H1 (cell line): Measurements from ENCODE around the gene MCF2L. TPM values are rescaled to one million over a fixed set of nuclear protein-coding genes. Genes with fewer than 3 reads are reported as not detected.

ENCODE experiments used
- CTCF ChIA-PET: fragments of 300-600 bp; sonication (Branson Sonifier 250); formaldehyde crosslinking; loops from one replicate; lab custom pipeline; 2021; ENCODE audit not compliant: partially characterized antibody; lab: Charles Lee
- POLR2A ChIA-PET: fragments of 300-600 bp; sonication (Branson Sonifier 250); formaldehyde crosslinking; loops from one replicate; lab custom pipeline; 2021; ENCODE audit warnings: inconsistent platforms; ENCODE audit not compliant: partially characterized antibody; lab: Charles Lee
- DNase-seq, 2 experiments: peaks; one replicate each; pipeline versions ENCODE4 v3.0.0 to v3.0.0-alpha.2; 2010 to 2022; ENCODE audit warnings: low spot score in 2 of 2, low read depth in 1 of 2, mixed read lengths in 1 of 2
- FAIRE-seq: peaks from 2 replicates; lab custom pipeline; 2011; peaks lifted over from hg19 to GRCh38; lab: Jason Lieb, UNC
- H2AFZ ChIP-seq: 2 replicates; pipeline ENCODE4 v1.8.1; 2012; ENCODE audit warnings: low read length, inconsistent platforms
- H2AK5ac ChIP-seq: 2 replicates; pipeline ENCODE4 v1.6.1; 2013; ENCODE audit warnings: low read depth, low read length
- H2BK120ac ChIP-seq: replicated peaks from 2 replicates; pipeline ENCODE3; 2013; ENCODE audit warnings: low read depth, low read length, inconsistent platforms
- H2BK12ac ChIP-seq: 2 replicates; pipeline ENCODE4 v1.6.1; 2013; ENCODE audit warnings: low read depth, low read length
- H2BK15ac ChIP-seq: 2 replicates; pipeline ENCODE4 v1.6.1; 2013; ENCODE audit warnings: low read length
- H2BK20ac ChIP-seq: 2 replicates; pipeline ENCODE4 v1.6.1; 2013; ENCODE audit warnings: low read length
- H2BK5ac ChIP-seq: 2 replicates; pipeline ENCODE4 v1.6.1; 2013; ENCODE audit warnings: low read depth, low read length
- H3K14ac ChIP-seq: 2 replicates; pipeline ENCODE4 v1.6.1; 2013; ENCODE audit warnings: inconsistent platforms; ENCODE audit not compliant: insufficient read length
- H3K18ac ChIP-seq: 2 replicates; pipeline ENCODE4 v1.6.1; 2013; ENCODE audit warnings: low read length; ENCODE audit errors: extremely low read depth
- H3K23ac ChIP-seq: 2 replicates; pipeline ENCODE4 v1.6.1; 2013; ENCODE audit warnings: inconsistent platforms; ENCODE audit not compliant: insufficient read length
- H3K23me2 ChIP-seq: 2 replicates; pipeline ENCODE4 v1.6.1; 2013; ENCODE audit warnings: low read depth, low read length
- H3K27ac ChIP-seq: 2 replicates; pipeline ENCODE4 v1.6.1; 2011; ENCODE audit warnings: low read depth, low read length, inconsistent platforms
- H3K27me3 ChIP-seq, 4 experiments: replicated peaks in 1 of 4; 1 replicate in 1 of 4; 2 replicates in 3 of 4; pipeline versions ENCODE4 v1.6.1 to v1.8.1; 2011 to 2013; ENCODE audit warnings: low read length in 3 of 4, mild to moderate bottlenecking in 3 of 4, inconsistent platforms in 2 of 4, mixed read lengths in 2 of 4, moderate library complexity in 1 of 4; ENCODE audit not compliant: control insufficient read depth in 3 of 4, insufficient read depth in 3 of 4; ENCODE audit errors: extremely low read depth in 1 of 4
- H3K36me3 ChIP-seq, 4 experiments: 2 replicates each; pipeline versions ENCODE4 v1.6.1 to v1.8.1; 2011 to 2013; ENCODE audit warnings: mild to moderate bottlenecking in 4 of 4, low read length in 3 of 4, moderate library complexity in 2 of 4, control low read depth in 1 of 4, inconsistent platforms in 1 of 4; ENCODE audit not compliant: insufficient read depth in 4 of 4, control insufficient read depth in 2 of 4
- H3K4ac ChIP-seq: replicated peaks from 2 replicates; pipeline ENCODE3; 2013; ENCODE audit warnings: low read length, low read depth, mixed read lengths, inconsistent platforms; ENCODE audit not compliant: insufficient read length
- H3K4me1 ChIP-seq, 4 experiments: replicated peaks in 1 of 4; 1 replicate in 1 of 4; 2 replicates in 3 of 4; pipeline versions ENCODE4 v1.6.1 to v1.8.1; 2011 to 2013; ENCODE audit warnings: low read length in 3 of 4, inconsistent platforms in 2 of 4, mixed read lengths in 1 of 4; ENCODE audit not compliant: insufficient read depth in 4 of 4, control insufficient read depth in 3 of 4
- H3K4me2 ChIP-seq, 2 experiments: 2 replicates each; pipeline versions ENCODE4 v1.6.1 to v1.8.1; 2011 to 2013; ENCODE audit warnings: low read depth in 2 of 2, low read length in 2 of 2, control low read depth in 1 of 2, inconsistent platforms in 1 of 2, mild to moderate bottlenecking in 1 of 2; ENCODE audit not compliant: insufficient read depth in 1 of 2
- H3K4me3 ChIP-seq, 4 experiments: fragments of 200-600, 300-600 bp in 1 of 4; sonication (generic), shearing (Covaris generic), sonication (Bioruptor Twin) in 1 of 4; 2 replicates each; pipeline versions ENCODE4 v1.5.1 to v1.8.1; 2011 to 2016; ENCODE audit warnings: low read length in 4 of 4, low read depth in 3 of 4, control low read depth in 2 of 4, inconsistent platforms in 2 of 4, mild to moderate bottlenecking in 2 of 4, mixed read lengths in 1 of 4, moderate library complexity in 1 of 4; ENCODE audit not compliant: insufficient read depth in 2 of 4; ENCODE audit errors: extremely low read depth in 1 of 4
- H3K56ac ChIP-seq: replicated peaks from 2 replicates; pipeline ENCODE3; 2013; ENCODE audit warnings: low read depth, mild to moderate bottlenecking, mixed read lengths, low read length, inconsistent platforms; ENCODE audit not compliant: insufficient read length
- H3K79me1 ChIP-seq: 2 replicates; pipeline ENCODE4 v1.6.1; 2013; ENCODE audit warnings: low read depth, low read length, control low read depth
- H3K79me2 ChIP-seq, 2 experiments: 2 replicates each; pipeline versions ENCODE4 v1.6.1 to v1.8.1; 2012 to 2013; ENCODE audit warnings: low read length in 2 of 2, mild to moderate bottlenecking in 2 of 2, inconsistent platforms in 1 of 2; ENCODE audit not compliant: insufficient read depth in 2 of 2, control insufficient read depth in 1 of 2
- H3K9ac ChIP-seq, 4 experiments: replicated peaks in 1 of 4; 1 replicate in 1 of 4; 2 replicates in 3 of 4; pipeline versions ENCODE4 v1.6.1 to v1.8.1; 2011 to 2013; ENCODE audit warnings: low read depth in 3 of 4, low read length in 3 of 4, control low read depth in 2 of 4, mild to moderate bottlenecking in 2 of 4, moderate library complexity in 2 of 4, inconsistent platforms in 1 of 4; ENCODE audit errors: extremely low read depth in 1 of 4
- H3K9me3 ChIP-seq, 2 experiments: 2 replicates each; pipeline versions ENCODE4 v1.6.1 to v1.8.1; 2012 to 2013; ENCODE audit warnings: mild to moderate bottlenecking in 2 of 2, moderate library complexity in 2 of 2, control low read depth in 1 of 2, inconsistent platforms in 1 of 2, low read depth in 1 of 2, low read length in 1 of 2, mixed read lengths in 1 of 2; ENCODE audit not compliant: insufficient read depth in 2 of 2
- H4K20me1 ChIP-seq, 2 experiments: replicated peaks in 1 of 2; 2 replicates each; pipeline versions ENCODE3 to v1.8.1; 2011 to 2013; ENCODE audit warnings: inconsistent platforms in 2 of 2, low read length in 2 of 2, mild to moderate bottlenecking in 1 of 2; ENCODE audit not compliant: insufficient read depth in 2 of 2, control insufficient read depth in 1 of 2
- H4K5ac ChIP-seq: 2 replicates; pipeline ENCODE4 v1.6.1; 2013; ENCODE audit warnings: low read length, low read depth, mixed read lengths, inconsistent platforms; ENCODE audit not compliant: insufficient read length
- H4K8ac ChIP-seq: 2 replicates; pipeline ENCODE4 v1.8.0; 2013; ENCODE audit warnings: mild to moderate bottlenecking, moderate library complexity, low read length, inconsistent platforms; ENCODE audit not compliant: insufficient read depth; ENCODE audit errors: extremely low read depth
- H4K91ac ChIP-seq: replicated peaks from 2 replicates; pipeline ENCODE3; 2013; ENCODE audit warnings: low read length, mixed read lengths, inconsistent platforms; ENCODE audit not compliant: insufficient read length
- CHD1 ChIP-seq: IDR thresholded peaks from 2 replicates; pipeline ENCODE4 v1.6.1; 2012; ENCODE audit warnings: low read depth, low read length, improper control_type of control experiment
- KDM4A ChIP-seq: IDR thresholded peaks from one replicate; pipeline ENCODE4 v1.7.1; 2012; ENCODE audit warnings: low read depth, mild to moderate bottlenecking, moderate library complexity, low read length, inconsistent platforms; ENCODE audit not compliant: severe bottlenecking
- SUZ12 ChIP-seq: fragments of 200-600 bp; sonication (generic); IDR thresholded peaks from 2 replicates; pipeline ENCODE4 v1.6.1; 2012; ENCODE audit warnings: mild to moderate bottlenecking, inconsistent platforms, low read length, moderate library complexity, mixed read lengths
- WGBS, 2 experiments: shearing (Covaris generic) in 1 of 2; methylation state at CpG; one replicate each; pipeline versions ENCODE4 v1.1.6 to v1.1.7; 2013 to 2015; ENCODE audit warnings: low lambda C conversion rate in 2 of 2, mixed read lengths in 2 of 2, inconsistent platforms in 1 of 2, low coverage in 1 of 2, missing lambda C conversion rate in 1 of 2; ENCODE audit not compliant: insufficient replicate concordance in 2 of 2, insufficient coverage in 1 of 2, insufficient read length in 1 of 2; ENCODE audit errors: extremely low coverage in 1 of 2, missing lambda C conversion rate in 1 of 2; 5-methylcytosine and 5-hydroxymethylcytosine counted together
- polyA plus RNA-seq, 7 experiments: library from polyadenylated mRNA; depleted of rRNA in 3 of 7; stranded (reverse) in 5 of 7; unstranded in 2 of 7; fragments of >200 nt in 5 of 7; fragments of 200-250 nt in 2 of 7; gene quantifications; 1 replicate in 5 of 7; 2 replicates in 1 of 7; 4 replicates in 1 of 7; pipeline versions ENCODE4 v1.2.1 to v1.2.3, GENCODE V29; 2011 to 2013; ENCODE audit warnings: missing spikeins in 2 of 7, mixed read lengths in 2 of 7
- total RNA-seq: library from RNA; stranded (reverse); fragmentation: NEBNext Ultra II Directional; extraction: Animal tissue kit (Norgen Biotek cat#: 25700); gene quantifications from 2 replicates; pipeline ENCODE4 v1.2.1, GENCODE V29; 2021
- TF ChIP-seq, protein P1 (sequence below), 3 experiments: IDR thresholded peaks; 1 replicate in 2 of 3; 2 replicates in 1 of 3; pipeline versions ENCODE4 v1.5.1 to v1.6.1; 2011; ENCODE audit warnings: low read length in 3 of 3, mild to moderate bottlenecking in 3 of 3, inconsistent platforms in 2 of 3, low read depth in 1 of 3, moderate library complexity in 1 of 3; ENCODE audit not compliant: insufficient read depth in 1 of 3; ENCODE audit errors: control extremely low read depth in 1 of 3

The MCF2L gene
- total and polyA plus RNA-seq, 2 of the 8 experiments (the other 6 are each of a cell fraction or from before 2014, with no cell fraction given) = 10.1 to 24.4 TPM

DNA sequence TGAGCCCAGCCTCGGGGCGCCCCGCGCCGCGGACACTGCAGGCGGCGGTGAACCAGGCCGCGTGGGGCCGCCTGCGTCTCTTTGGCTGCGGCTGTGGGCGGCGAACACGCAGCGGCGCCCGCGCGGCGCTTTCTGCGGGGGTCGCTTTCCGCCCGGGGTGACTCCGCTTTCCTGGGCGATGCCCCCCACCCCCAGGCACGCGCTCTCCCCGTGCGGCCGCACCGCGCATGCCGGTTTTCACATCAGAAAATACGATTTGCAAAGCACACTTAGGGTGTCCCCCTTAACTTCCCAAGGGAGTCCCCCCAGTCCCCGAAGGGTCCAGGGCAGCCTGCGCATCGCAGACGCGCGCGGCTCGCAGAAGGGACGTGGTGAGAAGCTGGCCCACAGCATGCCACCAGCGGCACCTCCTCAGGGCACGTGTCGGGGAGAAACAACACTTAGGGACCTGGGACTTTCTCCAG is 141.9 kb downstream of the MCF2L start:
- Histone ChIP-seq H2AK5ac (no peak overlapping the region), H4K20me1 (no peaks in the 10 kb centered on the region), H2BK15ac (no peak overlapping the region), H3K4me2 (peak overlapping the region; percentile 71 to 79), H3K9me3 (peaks cover 4 to 6% of the 10 kb centered on the region in 2 experiments; a peak in 2 of 4 replicates), H2BK12ac (no peak overlapping the region), H4K91ac (no peak overlapping the region), H3K4me3 (peak overlapping the region; percentile 28 to 64 (median 32)), H3K14ac (no peak overlapping the region), H3K27me3 (peaks cover 21 to 24% (median 23%) of the 10 kb centered on the region in 4 experiments; a peak in 6 of 7 replicates), H3K4me1 (peaks cover 0 to 8% (median 4%) of the 10 kb centered on the region in 4 experiments; a peak in 6 of 7 replicates), H3K56ac (no peak overlapping the region), H2BK120ac (no peak overlapping the region), H2BK5ac (no peak overlapping the region), H4K8ac (0 out of 2 replicates have a peak overlapping the region, but pooled peaks have one; percentile 51), H2AFZ (no peak overlapping the region), H3K27ac (no peak overlapping the region), H3K79me2 (no peaks in the 10 kb centered on the region), H3K18ac (no peak overlapping the region; the same call in 1 of the 2 replicates), H3K79me1 (no peaks in the 10 kb centered on the region), H3K36me3 (peaks cover 0 to 5% (median 0%) of the 10 kb centered on the region in 4 experiments; a peak in 1 of 8 replicates), H4K5ac (no peak overlapping the region), H2BK20ac (no peak overlapping the region), H3K23me2 (peaks cover 12% of the 10 kb centered on the region; the same call in 1 of the 2 replicates), H3K4ac (no peak overlapping the region), H3K23ac (no peak overlapping the region), H3K9ac (no peak overlapping the region)
- DNase-seq = no peak
- CTCF ChIA-PET = no interaction called here
- TF ChIP-seq KDM4A = peak; percentile 25
- no peak for TF ChIP-seq CHD1
- TF ChIP-seq SUZ12 = peak; percentile 9; the same call in 1 of the 2 replicates
- TF ChIP-seq, protein P1, sequence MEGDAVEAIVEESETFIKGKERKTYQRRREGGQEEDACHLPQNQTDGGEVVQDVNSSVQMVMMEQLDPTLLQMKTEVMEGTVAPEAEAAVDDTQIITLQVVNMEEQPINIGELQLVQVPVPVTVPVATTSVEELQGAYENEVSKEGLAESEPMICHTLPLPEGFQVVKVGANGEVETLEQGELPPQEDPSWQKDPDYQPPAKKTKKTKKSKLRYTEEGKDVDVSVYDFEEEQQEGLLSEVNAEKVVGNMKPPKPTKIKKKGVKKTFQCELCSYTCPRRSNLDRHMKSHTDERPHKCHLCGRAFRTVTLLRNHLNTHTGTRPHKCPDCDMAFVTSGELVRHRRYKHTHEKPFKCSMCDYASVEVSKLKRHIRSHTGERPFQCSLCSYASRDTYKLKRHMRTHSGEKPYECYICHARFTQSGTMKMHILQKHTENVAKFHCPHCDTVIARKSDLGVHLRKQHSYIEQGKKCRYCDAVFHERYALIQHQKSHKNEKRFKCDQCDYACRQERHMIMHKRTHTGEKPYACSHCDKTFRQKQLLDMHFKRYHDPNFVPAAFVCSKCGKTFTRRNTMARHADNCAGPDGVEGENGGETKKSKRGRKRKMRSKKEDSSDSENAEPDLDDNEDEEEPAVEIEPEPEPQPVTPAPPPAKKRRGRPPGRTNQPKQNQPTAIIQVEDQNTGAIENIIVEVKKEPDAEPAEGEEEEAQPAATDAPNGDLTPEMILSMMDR (IDR thresholded peaks at IDR 0.05; ENCODE audit: control extremely low read depth in 1 of 3, insufficient read depth in 1 of 3, low read depth in 1 of 3, low read length in 3 of 3) = no peak
- FAIRE-seq = no peak
- POLR2A ChIA-PET = interaction anchor here (1.2 to 1.7 kb wide), 2 partner anchors 9 to 16 kb away, joined by 3 to 5 read pairs; no protein-coding TSS in a partner anchor
- 40% methylated on average over 39 of the region's 49 CpGs; no CpG with 5 or more reads in 1 of the 2 experiments for WGBS, 2 experiments
